ENCODE measurements around the gene FCN1.

DNA sequence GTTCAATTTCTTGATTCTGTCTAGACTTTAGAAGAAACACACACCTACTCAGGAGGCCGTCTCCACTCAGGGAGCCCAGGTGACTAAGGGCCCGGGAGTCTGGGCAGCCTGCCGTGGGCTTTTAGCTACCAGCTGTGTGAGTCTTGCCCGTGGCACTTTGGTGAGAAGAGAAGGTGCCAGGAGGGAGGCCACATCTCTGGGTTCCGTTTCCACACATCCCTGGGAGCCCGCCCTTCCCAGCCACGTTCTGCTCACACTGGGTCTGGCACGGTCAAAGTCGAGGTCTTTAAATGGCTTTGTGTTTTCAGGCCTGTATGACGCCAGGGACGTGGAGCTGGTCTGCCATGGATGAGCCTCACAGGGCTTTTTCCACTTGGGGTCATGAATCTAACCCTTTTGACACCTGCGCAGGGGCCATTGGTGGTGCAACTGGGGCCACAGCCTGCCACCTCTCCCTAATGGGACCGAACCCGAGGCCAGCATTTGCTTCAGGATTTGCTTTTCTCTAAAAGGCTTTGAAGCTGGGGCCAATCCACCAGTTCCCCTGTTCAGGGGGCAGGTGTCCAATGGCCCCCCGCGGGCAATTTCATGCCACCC lies 54.3 kb downstream of the FCN1 start:
- TF ChIP-seq, protein P1, sequence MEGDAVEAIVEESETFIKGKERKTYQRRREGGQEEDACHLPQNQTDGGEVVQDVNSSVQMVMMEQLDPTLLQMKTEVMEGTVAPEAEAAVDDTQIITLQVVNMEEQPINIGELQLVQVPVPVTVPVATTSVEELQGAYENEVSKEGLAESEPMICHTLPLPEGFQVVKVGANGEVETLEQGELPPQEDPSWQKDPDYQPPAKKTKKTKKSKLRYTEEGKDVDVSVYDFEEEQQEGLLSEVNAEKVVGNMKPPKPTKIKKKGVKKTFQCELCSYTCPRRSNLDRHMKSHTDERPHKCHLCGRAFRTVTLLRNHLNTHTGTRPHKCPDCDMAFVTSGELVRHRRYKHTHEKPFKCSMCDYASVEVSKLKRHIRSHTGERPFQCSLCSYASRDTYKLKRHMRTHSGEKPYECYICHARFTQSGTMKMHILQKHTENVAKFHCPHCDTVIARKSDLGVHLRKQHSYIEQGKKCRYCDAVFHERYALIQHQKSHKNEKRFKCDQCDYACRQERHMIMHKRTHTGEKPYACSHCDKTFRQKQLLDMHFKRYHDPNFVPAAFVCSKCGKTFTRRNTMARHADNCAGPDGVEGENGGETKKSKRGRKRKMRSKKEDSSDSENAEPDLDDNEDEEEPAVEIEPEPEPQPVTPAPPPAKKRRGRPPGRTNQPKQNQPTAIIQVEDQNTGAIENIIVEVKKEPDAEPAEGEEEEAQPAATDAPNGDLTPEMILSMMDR (conservative IDR thresholded peaks at IDR 0.05; ENCODE audit: low read depth, low read length): no peak
- no peak for TF ChIP-seq EZH2 (IDR thresholded peaks at IDR 0.05; ENCODE audit: low read length, unreplicated experiment)
